ENCODE measurements around the gene CSMD2.

Gene CSMD2

DNA sequence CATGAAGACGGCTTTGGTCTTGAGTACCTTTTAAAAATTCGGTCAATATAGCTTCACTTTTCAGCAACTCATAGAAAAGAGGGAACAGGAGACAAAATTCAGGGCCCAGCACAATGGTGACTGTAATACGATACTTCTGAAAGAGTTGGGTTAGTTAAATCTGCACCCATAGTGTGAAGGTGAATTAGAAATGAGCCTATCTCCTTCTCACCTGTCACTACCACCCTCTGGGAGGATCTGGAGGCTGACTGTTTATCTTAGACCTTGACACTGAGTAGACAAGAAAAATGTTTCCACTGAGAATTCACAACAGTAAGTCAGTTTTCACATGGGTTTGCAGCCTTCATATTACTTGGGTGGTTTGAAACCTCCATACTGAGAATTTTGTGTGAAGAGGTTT is 359.0 kb downstream of the CSMD2 start:
- ChIA-PET POLR2A (no interaction called here), CTCF (no interaction called here)
- no peak for DNase-seq (ENCODE audit: extremely low spot score)
- TF ChIP-seq SP1 (IDR thresholded peaks at IDR 0.05) (no peak), CTBP1 (IDR thresholded peaks at IDR 0.05; ENCODE audit: borderline replicate concordance) (no peak), ZNF384 (IDR thresholded peaks at IDR 0.05) (no peak), L3MBTL2 (conservative IDR thresholded peaks at IDR 0.05) (no peak), FOXM1 (IDR thresholded peaks at IDR 0.05; ENCODE audit: borderline replicate concordance) (no peak), NFRKB (IDR thresholded peaks at IDR 0.05) (no peak), BHLHE40 (IDR thresholded peaks at IDR 0.05; ENCODE audit: borderline replicate concordance) (no peak), FOXA1 (IDR thresholded peaks at IDR 0.05) (no peak), ARNT (IDR thresholded peaks at IDR 0.05) (no peak), TARDBP (IDR thresholded peaks at IDR 0.05) (no peak), ELF4 (IDR thresholded peaks at IDR 0.05) (no peak), SUZ12 (IDR thresholded peaks at IDR 0.05) (no peak), LEF1 (IDR thresholded peaks at IDR 0.05; ENCODE audit: borderline replicate concordance) (no peak), FOXK2 (IDR thresholded peaks at IDR 0.05) (no peak), HDGF (IDR thresholded peaks at IDR 0.05; ENCODE audit: borderline replicate concordance) (no peak)
- TF ChIP-seq, protein P1, sequence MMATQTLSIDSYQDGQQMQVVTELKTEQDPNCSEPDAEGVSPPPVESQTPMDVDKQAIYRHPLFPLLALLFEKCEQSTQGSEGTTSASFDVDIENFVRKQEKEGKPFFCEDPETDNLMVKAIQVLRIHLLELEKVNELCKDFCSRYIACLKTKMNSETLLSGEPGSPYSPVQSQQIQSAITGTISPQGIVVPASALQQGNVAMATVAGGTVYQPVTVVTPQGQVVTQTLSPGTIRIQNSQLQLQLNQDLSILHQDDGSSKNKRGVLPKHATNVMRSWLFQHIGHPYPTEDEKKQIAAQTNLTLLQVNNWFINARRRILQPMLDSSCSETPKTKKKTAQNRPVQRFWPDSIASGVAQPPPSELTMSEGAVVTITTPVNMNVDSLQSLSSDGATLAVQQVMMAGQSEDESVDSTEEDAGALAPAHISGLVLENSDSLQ (IDR thresholded peaks at IDR 0.05), result no peak

DNA sequence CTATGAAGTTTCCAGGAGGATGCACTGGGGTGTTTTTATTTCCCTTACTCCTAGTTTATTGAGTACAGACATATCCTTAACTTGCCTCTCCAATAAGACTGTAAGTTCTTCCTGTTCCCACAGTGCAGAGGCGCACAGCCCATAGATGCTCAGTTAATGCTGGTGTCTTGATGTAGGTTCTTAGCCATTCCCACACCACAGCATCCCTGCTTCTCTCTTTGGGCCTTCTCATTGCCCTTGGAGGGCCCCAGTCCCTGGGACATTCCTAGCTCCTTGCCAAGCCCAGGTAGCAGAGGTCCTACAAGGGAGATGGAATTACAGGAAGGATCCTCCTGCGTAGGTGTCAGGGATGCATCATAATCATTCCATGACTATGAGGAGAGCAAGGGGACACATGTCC is 362.8 kb downstream of the CSMD2 start:
- no peak for DNase-seq (ENCODE audit: extremely low spot score)
- ChIA-PET CTCF (no interaction called here), POLR2A (no interaction called here)
- TF ChIP-seq FOXM1 (IDR thresholded peaks at IDR 0.05; ENCODE audit: borderline replicate concordance) (no peak), CTBP1 (IDR thresholded peaks at IDR 0.05; ENCODE audit: borderline replicate concordance) (no peak), HDGF (IDR thresholded peaks at IDR 0.05; ENCODE audit: borderline replicate concordance) (no peak)

DNA sequence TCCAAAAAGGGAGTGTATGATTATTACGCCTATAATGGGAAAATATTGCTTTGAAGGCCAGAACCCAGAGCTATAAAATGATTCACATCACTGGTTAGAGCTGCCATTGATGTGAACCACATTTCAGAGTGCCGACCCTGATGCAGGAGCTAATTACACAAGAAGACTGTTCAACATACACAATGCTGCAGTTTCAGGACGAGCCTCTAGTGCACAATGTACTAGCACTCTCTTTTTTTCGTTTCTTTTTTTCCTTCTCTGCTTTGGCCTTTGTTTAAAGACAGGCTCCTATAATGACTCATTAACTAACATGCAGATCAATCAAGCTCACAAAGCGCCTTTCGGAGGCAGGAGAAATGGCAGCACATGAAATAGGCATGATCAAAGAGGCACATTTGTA is 367.2 kb downstream of the CSMD2 start:
- no peak for DNase-seq (ENCODE audit: extremely low spot score)
- CTCF ChIA-PET, result no interaction called here
- POLR2A ChIA-PET, result no interaction called here
- TF ChIP-seq ZNF384 (IDR thresholded peaks at IDR 0.05), result no peak
- TF ChIP-seq LEF1 (IDR thresholded peaks at IDR 0.05; ENCODE audit: borderline replicate concordance), result no peak
- TF ChIP-seq NFRKB (IDR thresholded peaks at IDR 0.05), result no peak
- no peak for TF ChIP-seq TARDBP (IDR thresholded peaks at IDR 0.05)
- TF ChIP-seq, protein P1 (IDR thresholded peaks at IDR 0.05), result no peak
- no peak for TF ChIP-seq L3MBTL2 (conservative IDR thresholded peaks at IDR 0.05)
- TF ChIP-seq ARNT (IDR thresholded peaks at IDR 0.05), result no peak
- TF ChIP-seq SUZ12 (IDR thresholded peaks at IDR 0.05), result no peak
- no peak for TF ChIP-seq BHLHE40 (IDR thresholded peaks at IDR 0.05; ENCODE audit: borderline replicate concordance)

DNA sequence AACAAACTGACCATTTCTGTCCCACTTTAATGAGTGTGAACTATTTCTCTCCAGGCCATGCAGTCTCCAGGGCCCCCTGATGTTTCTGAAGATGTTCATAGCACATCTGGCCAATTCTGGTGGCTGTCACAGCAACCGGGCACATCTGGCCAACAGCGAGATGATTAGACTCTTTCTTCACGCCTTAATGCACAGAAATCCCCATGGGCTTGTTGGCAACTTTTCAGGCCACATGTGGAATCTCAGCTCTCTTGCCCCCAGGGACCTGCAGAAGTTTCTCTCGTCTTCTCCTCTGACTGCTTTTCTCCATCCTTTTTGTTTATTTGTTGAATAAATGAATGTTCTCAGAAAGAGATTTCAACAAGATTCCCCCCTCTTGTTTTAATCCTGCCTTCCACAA is 372.4 kb downstream of the CSMD2 start:
- no peak for DNase-seq (ENCODE audit: extremely low spot score)
- ChIA-PET CTCF (no interaction called here), POLR2A (no interaction called here)
- TF ChIP-seq ARNT (IDR thresholded peaks at IDR 0.05), result no peak
- TF ChIP-seq SUZ12 (IDR thresholded peaks at IDR 0.05), result no peak
- no peak for TF ChIP-seq HDGF (IDR thresholded peaks at IDR 0.05; ENCODE audit: borderline replicate concordance)
- no peak for TF ChIP-seq ZNF384 (IDR thresholded peaks at IDR 0.05)
- TF ChIP-seq FOXK2 (IDR thresholded peaks at IDR 0.05), result no peak
- TF ChIP-seq L3MBTL2 (conservative IDR thresholded peaks at IDR 0.05), result no peak
- TF ChIP-seq BHLHE40 (IDR thresholded peaks at IDR 0.05; ENCODE audit: borderline replicate concordance), result no peak
- TF ChIP-seq LEF1 (IDR thresholded peaks at IDR 0.05; ENCODE audit: borderline replicate concordance), result no peak

DNA sequence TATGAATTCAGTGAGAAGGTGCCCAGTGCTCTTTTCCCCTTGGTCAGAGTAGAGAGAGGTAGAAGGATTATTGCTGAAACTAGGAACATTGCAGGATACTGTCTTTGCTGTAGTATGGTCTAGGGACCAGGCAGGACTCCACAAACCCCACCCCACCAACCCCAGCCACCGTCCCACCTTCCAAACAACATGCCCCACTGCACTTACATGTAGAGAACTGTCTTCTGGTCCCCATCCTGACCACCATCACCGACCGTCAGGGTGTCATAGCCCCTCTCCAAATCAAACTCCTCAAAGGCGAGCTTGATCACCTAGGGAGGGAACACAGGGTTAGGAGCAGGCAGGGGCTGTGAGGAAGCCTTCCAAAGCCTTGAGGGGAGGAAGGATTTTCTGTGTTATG is 372.8 kb downstream of the CSMD2 start:
- CTCF ChIA-PET, result no interaction called here
- TF ChIP-seq HDGF (IDR thresholded peaks at IDR 0.05; ENCODE audit: borderline replicate concordance) (no peak), FOXK2 (IDR thresholded peaks at IDR 0.05) (no peak), ARNT (IDR thresholded peaks at IDR 0.05) (no peak), TARDBP (IDR thresholded peaks at IDR 0.05) (no peak), CTBP1 (IDR thresholded peaks at IDR 0.05; ENCODE audit: borderline replicate concordance) (no peak), ZNF384 (IDR thresholded peaks at IDR 0.05) (no peak), NFRKB (IDR thresholded peaks at IDR 0.05) (no peak), SP1 (IDR thresholded peaks at IDR 0.05) (no peak), L3MBTL2 (conservative IDR thresholded peaks at IDR 0.05) (no peak), BHLHE40 (IDR thresholded peaks at IDR 0.05; ENCODE audit: borderline replicate concordance) (no peak), ELF4 (IDR thresholded peaks at IDR 0.05) (no peak), LEF1 (IDR thresholded peaks at IDR 0.05; ENCODE audit: borderline replicate concordance) (no peak), FOXM1 (IDR thresholded peaks at IDR 0.05; ENCODE audit: borderline replicate concordance) (no peak), SUZ12 (IDR thresholded peaks at IDR 0.05) (no peak)
- TF ChIP-seq, protein P1 (IDR thresholded peaks at IDR 0.05), result no peak
- DNase-seq (ENCODE audit: extremely low spot score), result no peak
- POLR2A ChIA-PET, result no interaction called here

DNA sequence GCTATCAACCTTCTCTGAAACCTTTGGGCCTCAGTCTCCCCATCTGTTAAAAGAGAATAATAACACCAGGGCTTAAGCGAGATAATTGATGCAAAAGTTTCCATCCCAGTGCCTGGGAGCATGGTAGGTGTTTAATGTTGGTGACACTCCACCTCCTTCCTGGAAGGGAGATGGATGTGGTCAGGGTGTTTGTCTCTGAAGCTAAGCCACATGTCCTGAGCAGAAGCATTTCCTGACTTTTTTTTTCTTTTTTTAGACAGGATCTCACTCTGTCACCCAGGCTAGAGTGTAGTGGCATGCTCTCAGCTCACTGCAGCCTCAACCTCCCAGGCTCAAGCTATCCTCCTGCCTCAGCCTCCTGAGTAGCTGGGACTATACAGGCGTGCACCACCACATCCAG is 373.8 kb downstream of the CSMD2 start:
- CTCF ChIA-PET, result no interaction called here
- no peak for TF ChIP-seq ZNF384 (IDR thresholded peaks at IDR 0.05)
- TF ChIP-seq LEF1 (IDR thresholded peaks at IDR 0.05; ENCODE audit: borderline replicate concordance), result no peak
- no peak for TF ChIP-seq L3MBTL2 (conservative IDR thresholded peaks at IDR 0.05)
- no peak for TF ChIP-seq SP1 (IDR thresholded peaks at IDR 0.05)
- TF ChIP-seq HDGF (IDR thresholded peaks at IDR 0.05; ENCODE audit: borderline replicate concordance), result no peak
- no peak for TF ChIP-seq ELF4 (IDR thresholded peaks at IDR 0.05)
- TF ChIP-seq BHLHE40 (IDR thresholded peaks at IDR 0.05; ENCODE audit: borderline replicate concordance), result no peak
- TF ChIP-seq SUZ12 (IDR thresholded peaks at IDR 0.05), result no peak
- no peak for TF ChIP-seq CTBP1 (IDR thresholded peaks at IDR 0.05; ENCODE audit: borderline replicate concordance)
- TF ChIP-seq FOXA1 (IDR thresholded peaks at IDR 0.05), result no peak
- TF ChIP-seq, protein P1 (IDR thresholded peaks at IDR 0.05), result no peak
- TF ChIP-seq TARDBP (IDR thresholded peaks at IDR 0.05), result no peak
- DNase-seq (ENCODE audit: extremely low spot score), result no peak

More for the DNA sequence above, 373.8 kb downstream of the CSMD2 start:
- POLR2A ChIA-PET, result no interaction called here

Data from HEK293T (cell line).